Psoas muscle (tissue), 8 donors: Measurements from ENCODE around the gene FBLN1. TPM values are rescaled to one million over a fixed set of nuclear protein-coding genes. Genes with fewer than 3 reads are reported as not detected.

Experiments used
- ATAC-seq, 4 donors: fragments of 200-7000 bp; cut with Tn5 transposase; one replicate each; pipeline ENCODE4 v1.9.1; 2020; ENCODE audit warnings: moderate library complexity in 3 of 4, mild to moderate bottlenecking in 2 of 4
- DNase-seq, 2 donors: peaks; one replicate each; pipeline ENCODE4 v3.0.0-alpha.2; 2020
- H3K27ac ChIP-seq: fragments of 200-600 bp; one replicate; pipeline ENCODE4 v1.8.0; 2022
- H3K27me3 ChIP-seq, 3 donors: fragments of 200-600 bp in 1 of 3; one replicate each; pipeline versions ENCODE4 v1.6.1 to v1.8.0; 2013 to 2022; ENCODE audit warnings: low read length in 2 of 3, mild to moderate bottlenecking in 2 of 3, moderate library complexity in 1 of 3; ENCODE audit not compliant: insufficient read depth in 3 of 3
- H3K36me3 ChIP-seq, 2 donors: fragments of 200-600 bp in 1 of 2; one replicate each; pipeline versions ENCODE4 v1.6.1 to v1.8.0; 2013 to 2022; ENCODE audit warnings: low read depth in 1 of 2, mild to moderate bottlenecking in 1 of 2, moderate library complexity in 1 of 2; ENCODE audit not compliant: insufficient read depth in 1 of 2
- H3K4me1 ChIP-seq: fragments of 200-600 bp; one replicate; pipeline ENCODE4 v1.8.0; 2022
- H3K4me3 ChIP-seq: fragments of 200-600 bp; one replicate; pipeline ENCODE4 v1.8.0; 2022; ENCODE audit warnings: mild to moderate bottlenecking
- H3K9me3 ChIP-seq: fragments of 200-600 bp; one replicate; pipeline ENCODE4 v1.8.0; 2022
- WGBS, 3 donors: extraction: QIAGEN DNeasy Blood & Tissue Kit; methylation state at CpG; one replicate each; pipeline versions ENCODE4 v1.1.6 to v1.1.7; 2013; 5-methylcytosine and 5-hydroxymethylcytosine counted together
- intact Hi-C, 2 donors: fragments of 100-400 bp; cut with DNase I; formaldehyde crosslinking; loops; one replicate each; pipeline versions ENCODE4 v1.11.0 to v1.14.2; 2022
- polyA plus RNA-seq, 3 donors: library from polyadenylated mRNA; stranded (reverse); fragments of 200-250 nt; gene quantifications; one replicate each; pipeline ENCODE4 v1.2.3, GENCODE V29; 2013
- total RNA-seq, 4 donors: library from RNA; stranded (reverse); fragmentation: NEBNext Ultra II Directional in 2 of 4; extraction: Animal tissue kit (Norgen Biotek cat#: 25700) in 2 of 4; gene quantifications; one replicate each; pipeline versions ENCODE4 v1.2.1 to v1.2.4, GENCODE V29; 2021 to 2023
- TF ChIP-seq, protein P1 (sequence below): fragments of 200-600 bp; IDR thresholded peaks from one replicate; pipeline ENCODE4 v1.8.0; 2022; ENCODE audit warnings: antibody characterized with exemption
- donor health status: healthy with polysubstance abuse.
- donor health status: DM: no; HTN: no; CAD: no; lungs with moderate emphysema.
- donor health status: Bipolar disorder and iron deficiency.
- donor health status: healthy.
- donor health status: DM: yes; HTN: yes; CAD: no.
- donor health status: DM: no; HTN: no; CAD: no.
- donor health status: DM: no; HTN: no; CAD: no.
- donor health status: DM: yes; HTN: yes; CAD: no.

Gene FBLN1
- total and polyA plus RNA-seq, 7 donors: 10.5 to 95.7 (median 19.3) TPM

DNA sequence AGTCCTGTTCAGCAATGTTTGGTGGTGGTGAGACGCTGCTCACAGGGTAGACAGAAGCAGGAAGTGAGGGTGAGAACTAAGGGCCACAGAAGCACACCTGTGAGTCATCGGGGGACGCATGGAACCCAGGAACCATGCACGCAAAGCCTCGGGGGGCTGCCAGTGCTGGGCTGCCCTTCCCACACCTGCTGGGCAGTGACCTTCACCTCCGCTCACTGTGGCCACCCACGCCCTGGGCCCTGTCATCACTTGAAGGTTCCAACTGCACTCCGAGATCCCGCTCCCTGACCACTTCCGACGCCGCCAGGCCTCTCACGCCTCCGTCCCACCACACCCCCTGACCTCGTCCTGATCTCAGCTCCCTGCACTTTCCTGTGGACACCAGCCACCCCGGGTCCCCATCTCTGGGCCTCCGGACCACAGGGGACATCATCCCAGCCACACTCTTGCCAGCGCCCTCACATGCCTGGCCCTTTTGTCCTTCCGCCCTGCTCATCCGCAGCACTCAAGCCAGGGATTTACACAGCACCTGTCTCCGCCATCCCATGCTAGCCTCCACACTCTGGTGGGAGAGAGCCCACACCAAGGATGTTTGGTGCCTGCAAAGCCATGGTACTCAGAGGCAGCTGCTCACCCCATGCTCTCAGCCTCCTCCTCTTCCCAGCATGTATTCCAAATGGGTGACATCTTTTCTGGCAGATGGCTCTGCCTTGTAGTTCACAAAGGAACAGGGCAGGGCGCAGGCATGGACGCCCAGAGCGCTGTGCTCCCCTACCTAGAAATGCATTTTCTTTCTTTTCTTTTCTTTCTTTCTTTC lies 145.8 kb downstream of the FBLN1 start:
- H3K4me1 ChIP-seq: no peaks in the 10 kb centered on the region
- H3K36me3 ChIP-seq: no peaks in the 10 kb centered on the region
- 70 to 76% (median 72%) methylated on average over 23 to 24 of the region's 24 CpGs for WGBS, 3 donors
- H3K4me3 ChIP-seq: no peak overlapping the region
- H3K27me3 ChIP-seq: peaks cover 0 to 41% (median 0%) of the 10 kb centered on the region in 3 donors
- no peak overlapping the region for H3K27ac ChIP-seq
- TF ChIP-seq, protein P1, sequence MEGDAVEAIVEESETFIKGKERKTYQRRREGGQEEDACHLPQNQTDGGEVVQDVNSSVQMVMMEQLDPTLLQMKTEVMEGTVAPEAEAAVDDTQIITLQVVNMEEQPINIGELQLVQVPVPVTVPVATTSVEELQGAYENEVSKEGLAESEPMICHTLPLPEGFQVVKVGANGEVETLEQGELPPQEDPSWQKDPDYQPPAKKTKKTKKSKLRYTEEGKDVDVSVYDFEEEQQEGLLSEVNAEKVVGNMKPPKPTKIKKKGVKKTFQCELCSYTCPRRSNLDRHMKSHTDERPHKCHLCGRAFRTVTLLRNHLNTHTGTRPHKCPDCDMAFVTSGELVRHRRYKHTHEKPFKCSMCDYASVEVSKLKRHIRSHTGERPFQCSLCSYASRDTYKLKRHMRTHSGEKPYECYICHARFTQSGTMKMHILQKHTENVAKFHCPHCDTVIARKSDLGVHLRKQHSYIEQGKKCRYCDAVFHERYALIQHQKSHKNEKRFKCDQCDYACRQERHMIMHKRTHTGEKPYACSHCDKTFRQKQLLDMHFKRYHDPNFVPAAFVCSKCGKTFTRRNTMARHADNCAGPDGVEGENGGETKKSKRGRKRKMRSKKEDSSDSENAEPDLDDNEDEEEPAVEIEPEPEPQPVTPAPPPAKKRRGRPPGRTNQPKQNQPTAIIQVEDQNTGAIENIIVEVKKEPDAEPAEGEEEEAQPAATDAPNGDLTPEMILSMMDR: no peak
- no peaks in the 10 kb centered on the region for H3K9me3 ChIP-seq
- no peak for ATAC-seq
- no peak for DNase-seq
- intact Hi-C loops: loop anchor here (1.0 to 10.0 kb wide), 3 partner anchors 70 to 214 kb away; no protein-coding TSS in a partner anchor

DNA sequence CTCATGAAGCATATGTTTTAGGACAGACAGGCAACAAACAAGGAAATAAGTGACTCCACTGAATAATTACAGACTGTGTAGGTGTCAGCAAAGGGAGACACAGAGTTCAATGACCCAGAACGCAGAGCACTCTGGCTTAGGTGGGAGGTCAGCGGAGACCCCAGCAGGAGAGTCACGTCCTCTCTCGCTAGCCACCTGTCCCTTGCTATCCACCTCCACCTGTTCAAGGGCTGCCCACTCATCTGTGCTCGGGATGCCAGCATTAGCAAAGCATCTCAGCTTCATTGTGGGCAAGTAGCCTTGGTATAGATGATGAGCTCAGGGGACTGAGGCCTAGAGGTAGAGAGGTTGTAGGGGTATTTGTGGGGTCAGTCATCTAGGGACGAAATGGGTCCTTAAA lies 147.1 kb downstream of the FBLN1 start:
- H3K4me3 ChIP-seq: no peak overlapping the region
- ATAC-seq (no peak), DNase-seq (no peak)
- no peaks in the 10 kb centered on the region for H3K4me1 ChIP-seq
- H3K27ac ChIP-seq: no peak overlapping the region
- TF ChIP-seq, protein P1: no peak
- H3K27me3 ChIP-seq: peaks cover 0 to 39% (median 0%) of the 10 kb centered on the region in 3 donors
- 89 to 93% (median 91%) methylated on average over 6 of the region's 6 CpGs for WGBS, 3 donors
- intact Hi-C loops: loop anchor here (5.0 to 10.0 kb wide), 2 partner anchors 185 to 212 kb away; no protein-coding TSS in a partner anchor
- H3K9me3 ChIP-seq: no peaks in the 10 kb centered on the region
- H3K36me3 ChIP-seq: no peaks in the 10 kb centered on the region

DNA sequence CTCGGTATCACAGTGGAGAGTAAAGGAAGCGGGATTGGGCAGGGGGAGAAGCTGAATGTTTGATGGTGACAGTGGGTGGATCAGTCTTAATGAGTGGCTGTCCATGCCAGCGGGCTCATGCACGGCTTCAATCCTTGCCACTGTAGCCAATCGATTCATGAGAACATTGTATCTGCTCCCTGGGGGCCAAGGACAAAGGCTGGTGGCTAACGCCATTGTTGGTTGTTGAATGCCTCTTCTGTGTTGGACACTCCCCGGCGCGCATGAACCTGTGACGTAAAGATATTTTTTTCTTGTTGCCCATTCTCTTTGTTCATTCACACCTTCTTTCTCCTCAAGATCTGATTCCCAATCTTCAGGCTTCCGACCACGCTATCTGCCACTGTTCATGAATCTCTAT lies 148.0 kb downstream of the FBLN1 start:
- intact Hi-C loops: no loop called here
- Histone ChIP-seq H3K4me3 (no peak overlapping the region), H3K4me1 (no peaks in the 10 kb centered on the region), H3K27me3 (peaks cover 0 to 38% (median 0%) of the 10 kb centered on the region in 3 donors), H3K9me3 (no peaks in the 10 kb centered on the region), H3K36me3 (no peaks in the 10 kb centered on the region), H3K27ac (no peak overlapping the region)
- no peak for ATAC-seq
- TF ChIP-seq, protein P1: no peak
- no peak for DNase-seq
- 88 to 93% (median 92%) methylated on average over 12 of the region's 12 CpGs for WGBS, 3 donors

Other genes with a start within 250 kb of the FBLN1 start
- 1 to 10 TPM; 1.1 to 3.9 (median 2.1) TPM for gene UPK3A, start 217.9 kb upstream of the FBLN1 start, total RNA-seq
- 10 to 100 TPM in 1 of 3 donors, 1 to 10 TPM in 1, under 1 TPM in 1; 0.93 to 11.7 (median 5.0) TPM for gene UPK3A, start 217.9 kb upstream of the FBLN1 start, polyA plus RNA-seq
- gene FAM118A, start 192.9 kb upstream of the FBLN1 start, total RNA-seq: 10 to 100 TPM; 14.2 to 25.5 (median 16.6) TPM
- gene FAM118A, start 192.9 kb upstream of the FBLN1 start, polyA plus RNA-seq: 10 to 100 TPM in 2 of 3 donors, 1 to 10 TPM in 1; 5.8 to 18.8 (median 15.6) TPM
- not detected for gene SMC1B, start 89.3 kb upstream of the FBLN1 start, total RNA-seq
- not detected for gene SMC1B, start 89.3 kb upstream of the FBLN1 start, polyA plus RNA-seq
- gene RIBC2, start 89.2 kb upstream of the FBLN1 start, total RNA-seq: not detected
- under 1 TPM in 1 of 3 donors, not detected in 2; 0.04 TPM for gene RIBC2, start 89.2 kb upstream of the FBLN1 start, polyA plus RNA-seq
- gene ATXN10, start 169.0 kb downstream of the FBLN1 start, total RNA-seq: 100 to 1,000 TPM in 3 of 4 donors, 10 to 100 TPM in 1; 79.9 to 173 (median 137) TPM
- gene ATXN10, start 169.0 kb downstream of the FBLN1 start, polyA plus RNA-seq: 100 to 1,000 TPM in 1 of 3 donors, 10 to 100 TPM in 2; 57.7 to 115 (median 59.4) TPM